NCI-H146 (cell line): Measurements from ENCODE around the gene HIF3A.
A peak's percentile ranks its signal among the peaks of the same experiment; 100 is the strongest.
"Not testable (repeated sequence)": the region's sequence is repeated elsewhere in the genome, so short reads cannot be mapped to it uniquely, and the experiment has no call there.

ENCODE experiments used
- DNase-seq: peaks from one replicate; lab custom pipeline; 2025; lab: John Stamatoyannopoulos, UW

The HIF3A gene

GRCh38 chr19:46296722-46297461 is at the start of gene HIF3A:
Gene HIF3A (plus strand): TSS chr19:46297042. CDS start chr19:46297077, 35 bp downstream.
- DNase-seq = peak; percentile 51

GRCh38 chr19:46250076-46250735 is 46.6 kb upstream of the HIF3A start:
- DNase-seq = no peak

GRCh38 chr19:46251416-46251815 is 45.4 kb upstream of the HIF3A start:
- no peak for DNase-seq

DNA sequence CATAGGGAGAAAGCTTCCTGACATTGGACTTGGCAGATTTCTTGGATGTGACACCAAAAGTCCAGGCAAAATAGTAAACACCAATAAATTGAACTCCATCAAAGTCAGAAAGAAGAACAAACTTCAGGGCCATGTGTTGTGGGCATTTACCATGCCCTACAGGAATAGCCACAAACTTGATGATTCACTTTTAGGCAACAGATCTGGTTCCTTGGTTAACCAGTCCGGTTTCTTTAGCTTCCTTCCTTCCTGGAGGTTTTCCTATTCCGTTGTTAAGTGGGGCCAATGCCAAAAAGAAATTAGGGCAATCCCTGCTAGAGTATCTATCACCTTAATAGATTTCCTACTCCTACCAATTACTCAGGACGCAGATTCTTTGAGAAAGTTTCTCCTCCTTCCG is 42.1 kb upstream of the HIF3A start:
- no peak for DNase-seq

- no peak for DNase-seq
These were observed 40.0 kb upstream of the HIF3A start for GRCh38 chr19:46256855-46257254.

DNA sequence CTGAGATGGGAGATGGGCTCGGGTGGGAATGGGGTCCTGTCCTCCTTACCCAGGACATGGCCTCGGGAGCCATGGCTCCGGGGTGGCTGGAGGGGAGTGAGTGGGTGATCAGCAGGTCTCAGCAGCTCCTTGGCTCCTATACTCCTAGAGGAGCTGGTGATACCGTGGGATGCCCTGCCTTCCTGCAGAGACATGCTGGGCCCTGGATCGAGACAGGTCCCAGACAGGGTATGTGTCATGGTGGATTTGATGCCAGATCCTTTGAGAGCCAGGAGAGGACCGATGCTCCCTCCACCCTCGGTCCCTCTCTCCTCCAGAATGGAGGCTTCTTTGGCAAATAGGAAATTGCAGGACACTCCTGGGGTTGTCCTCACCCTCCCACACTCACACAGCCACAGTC is 35.3 kb upstream of the HIF3A start:
- DNase-seq = not testable (repeated sequence)

DNA sequence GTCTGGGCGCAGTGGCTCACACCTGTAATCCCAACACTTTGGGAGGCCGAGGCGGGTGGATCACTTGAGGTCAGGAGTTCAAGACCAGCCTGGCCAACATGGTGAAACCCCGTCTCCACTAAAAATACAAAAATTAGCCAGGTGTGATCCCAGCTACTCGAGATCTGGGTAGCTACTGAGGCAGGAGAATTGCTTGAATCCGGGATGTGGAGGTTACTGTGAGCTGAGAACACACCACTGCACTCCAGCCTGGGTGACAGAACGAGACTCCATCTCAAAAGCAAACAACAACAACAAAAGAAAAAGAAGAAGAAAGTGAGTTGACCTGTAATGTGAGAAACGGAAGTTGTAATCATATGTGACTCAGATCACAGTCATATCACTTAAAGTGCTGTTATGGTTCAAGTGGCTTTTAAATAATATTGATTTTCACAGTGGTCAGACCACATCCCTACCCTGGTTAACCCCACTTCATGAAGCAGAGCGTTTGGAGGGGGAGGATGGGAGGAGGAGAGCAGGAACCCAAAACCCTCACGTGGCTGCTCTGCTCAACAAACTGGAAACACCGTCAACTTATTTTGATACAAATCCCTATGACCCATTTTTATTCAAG is 34.1 kb upstream of the HIF3A start:
- peak; percentile 64 for DNase-seq

DNA sequence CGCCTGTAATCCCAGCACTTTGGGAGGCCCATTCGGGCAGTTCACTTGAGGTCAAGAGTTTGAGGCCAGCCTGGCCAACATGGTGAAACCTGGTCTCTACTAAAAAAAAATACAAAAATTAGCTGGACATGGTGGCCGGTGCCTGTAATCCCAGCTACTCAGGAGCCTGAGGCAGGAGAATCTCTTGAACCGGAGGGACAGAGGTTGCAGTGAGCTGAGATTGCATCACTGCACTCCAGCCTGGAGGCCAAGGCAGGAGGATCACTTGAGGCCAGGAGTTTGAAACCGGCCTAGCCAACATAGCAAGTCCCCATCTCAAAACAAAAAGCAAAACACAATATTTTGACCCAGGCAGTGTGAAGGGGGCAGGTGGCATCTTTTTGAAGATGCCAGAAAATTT is 32.0 kb upstream of the HIF3A start:
- DNase-seq = not testable (repeated sequence)

GRCh38 chr19:46265217-46265828 is 31.5 kb upstream of the HIF3A start:
- peak; percentile 86 for DNase-seq

- no peak for DNase-seq
These were observed 27.7 kb upstream of the HIF3A start for GRCh38 chr19:46269101-46269500.

DNA sequence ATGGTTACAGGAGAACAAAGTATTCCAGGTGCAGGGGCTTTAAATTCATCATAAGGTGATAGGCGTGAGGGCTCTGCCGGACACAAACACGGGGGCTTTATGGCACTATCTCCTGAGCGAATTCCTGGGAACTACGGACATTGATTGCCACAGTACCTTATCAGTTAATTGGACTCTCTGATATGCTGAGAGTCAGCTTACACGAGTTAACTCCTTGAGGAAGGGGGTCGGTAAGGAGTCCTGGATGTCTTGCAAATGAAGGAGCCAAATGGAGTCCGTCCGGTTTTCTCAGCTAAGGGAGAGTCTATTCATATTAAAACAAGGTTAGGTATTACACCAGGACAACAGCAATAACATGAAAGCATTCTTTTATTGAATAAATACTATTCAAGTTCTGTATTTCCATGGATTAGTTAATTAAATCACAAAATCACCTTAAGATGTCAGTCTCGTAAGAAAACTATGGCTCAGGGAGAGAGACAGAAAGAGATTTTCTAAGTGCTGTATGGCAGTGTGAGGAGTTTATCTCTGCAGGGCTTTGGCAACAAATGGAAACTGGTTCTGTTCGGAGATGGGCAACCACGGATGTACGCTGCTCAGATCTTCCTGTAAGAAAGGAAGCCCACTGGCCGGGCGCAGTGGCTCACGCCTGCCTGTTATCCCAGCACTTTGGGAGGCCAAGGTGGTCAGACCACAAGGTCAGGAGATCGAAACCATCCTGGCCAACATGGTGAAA is 26.2 kb upstream of the HIF3A start:
- DNase-seq = no peak

GRCh38 chr19:46271481-46272197 is 25.2 kb upstream of the HIF3A start:
- DNase-seq = no peak

GRCh38 chr19:46273931-46274330 is 22.9 kb upstream of the HIF3A start:
- not testable (repeated sequence) for DNase-seq

DNA sequence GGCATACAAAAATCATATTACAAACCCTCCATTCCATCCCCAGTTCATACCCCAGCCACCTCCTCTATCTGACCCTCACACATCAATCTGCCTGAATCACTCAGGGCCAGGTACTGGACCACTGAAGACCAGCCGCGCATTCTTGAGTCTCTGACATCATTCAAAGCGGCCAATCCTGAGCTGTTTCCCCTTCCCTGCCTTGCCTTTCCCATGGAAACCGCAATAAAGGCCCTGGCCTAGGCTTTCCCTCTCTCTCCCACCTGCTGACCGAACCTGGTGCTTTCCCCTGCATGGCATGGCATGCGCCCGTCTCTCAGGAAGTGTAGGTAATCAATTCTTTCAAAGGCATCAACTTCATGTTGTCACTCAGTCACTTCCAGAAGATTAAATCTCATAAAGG is 17.7 kb upstream of the HIF3A start:
- no peak for DNase-seq

- peak; percentile 36 for DNase-seq
These were observed 13.1 kb upstream of the HIF3A start for GRCh38 chr19:46283771-46284170.

GRCh38 chr19:46284635-46285034 is 12.2 kb upstream of the HIF3A start:
- DNase-seq = no peak

- peak; percentile 7 for DNase-seq
These were observed 9.3 kb upstream of the HIF3A start for GRCh38 chr19:46287585-46287984.

- DNase-seq = no peak
These were observed 7.8 kb upstream of the HIF3A start for GRCh38 chr19:46288896-46289588.

DNA sequence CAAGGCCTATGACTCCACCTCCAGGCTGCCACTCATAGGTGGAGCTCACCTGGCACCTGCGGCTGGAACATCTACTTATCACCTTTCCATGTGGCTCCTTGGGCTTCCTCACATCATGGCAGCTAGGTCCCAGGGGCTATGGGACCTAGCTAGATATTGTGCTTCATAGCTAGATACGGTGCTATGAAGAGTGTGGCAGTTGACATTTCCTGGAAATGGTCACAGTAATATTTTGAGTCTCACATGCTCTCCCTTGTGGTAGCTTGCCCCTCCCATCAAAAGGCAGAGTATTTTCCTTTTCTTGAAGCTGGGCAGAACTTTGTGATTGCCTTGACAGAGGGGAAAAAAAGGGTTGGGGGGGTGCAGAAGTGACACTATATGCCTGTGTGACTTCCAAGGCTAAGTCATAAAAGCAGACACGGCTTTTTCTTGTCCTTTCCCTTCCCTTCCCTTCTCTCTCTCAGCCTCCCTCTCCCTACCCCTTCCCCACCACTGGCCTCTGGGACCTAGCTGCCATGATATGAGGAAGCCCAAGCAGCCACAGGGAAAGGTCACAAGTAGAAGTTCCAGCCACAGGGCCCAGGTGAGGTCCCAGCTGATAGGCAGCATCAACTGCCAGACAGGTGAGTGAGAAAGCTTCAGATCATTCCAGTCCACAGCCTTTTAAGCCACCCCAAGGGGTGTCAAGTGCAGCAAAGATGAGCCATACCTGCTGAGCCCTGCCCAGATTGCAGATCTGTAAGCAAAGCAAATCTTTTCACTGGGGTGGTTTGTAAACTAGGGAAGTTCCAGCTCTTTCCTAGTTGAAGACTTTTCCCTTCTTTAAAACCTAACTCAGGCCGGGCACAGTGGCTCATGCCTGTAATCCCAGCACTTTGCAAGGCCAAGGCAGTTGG is 6.9 kb upstream of the HIF3A start:
- no peak for DNase-seq

- no peak for DNase-seq
These were observed 5.0 kb upstream of the HIF3A start for GRCh38 chr19:46291829-46292228.
